ENCODE data around the gene LAMTOR1.

LAMTOR1 gene

DNA sequence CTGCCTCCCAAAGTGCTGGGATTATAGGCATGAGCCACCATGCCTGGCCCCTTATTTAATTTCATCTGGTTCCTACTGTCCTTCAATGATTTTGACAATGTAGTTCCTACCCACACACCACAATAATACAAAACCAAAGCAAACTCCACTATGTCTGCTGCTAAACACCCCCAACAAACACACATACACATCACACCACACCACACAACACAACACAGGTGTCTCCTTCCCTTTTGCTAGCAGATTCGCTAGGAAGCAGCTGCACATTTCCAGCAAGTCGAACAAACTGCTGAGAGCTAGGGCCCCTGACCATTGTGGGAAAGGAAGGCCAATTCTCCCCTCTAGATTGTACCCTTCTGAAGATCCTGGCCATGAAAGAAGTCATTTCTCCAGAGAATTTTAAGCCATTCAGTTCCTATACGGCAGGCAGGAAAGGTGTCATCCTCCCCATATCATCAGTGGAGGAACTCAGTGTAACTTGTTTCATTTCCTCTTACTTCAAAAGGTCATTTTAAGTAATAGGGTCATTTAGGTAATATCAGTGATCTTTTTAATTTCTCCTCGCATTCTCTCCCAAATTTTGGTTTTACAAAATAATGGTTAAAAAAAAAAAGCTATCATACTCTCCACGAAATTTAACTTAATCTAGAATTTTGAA is 41.2 kb downstream of the LAMTOR1 start:
- Mint-ChIP-seq H3K4me1 (ENCODE audit: low read depth) (peaks cover 7% of the 10 kb centered on the region), H3K4me3 (no peak overlapping the region), H3K27ac (no peak overlapping the region), H3K36me3 (ENCODE audit: low read depth) (peaks cover 18% of the 10 kb centered on the region), H3K27me3 (ENCODE audit: low read depth) (no peaks in the 10 kb centered on the region), H3K9me3 (no peaks in the 10 kb centered on the region)

DNA sequence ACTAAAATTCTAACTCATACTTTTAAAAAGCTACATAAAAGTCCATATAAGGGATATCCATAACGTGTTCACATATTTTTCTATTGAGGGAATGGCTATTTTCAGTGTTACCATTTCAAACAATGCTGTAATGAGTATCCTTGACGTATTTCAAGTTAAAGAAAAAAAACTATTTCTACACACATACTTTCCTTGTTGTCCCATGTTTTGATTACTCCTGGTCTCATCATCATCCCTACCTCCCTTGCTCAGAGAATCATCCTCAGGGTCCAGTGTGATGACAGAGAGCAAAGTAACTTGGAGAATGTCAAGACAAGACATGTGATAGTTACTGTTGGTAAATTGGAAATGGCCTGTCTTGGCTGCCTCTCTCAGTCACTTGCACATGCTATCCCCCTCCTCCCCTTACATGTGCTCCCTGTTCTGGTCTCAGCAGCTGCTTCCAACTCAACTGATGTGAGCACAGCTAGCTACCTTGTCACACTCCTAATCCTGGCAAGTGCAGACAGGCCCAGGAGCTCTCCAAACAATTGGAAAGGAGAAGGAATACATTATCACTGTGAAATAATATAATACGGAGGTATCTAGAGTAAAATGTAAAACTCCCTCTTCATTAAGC is 44.6 kb downstream of the LAMTOR1 start:
- Mint-ChIP-seq H3K27me3 (ENCODE audit: low read depth) (no peaks in the 10 kb centered on the region), H3K27ac (no peak overlapping the region), H3K9me3 (no peaks in the 10 kb centered on the region), H3K4me1 (ENCODE audit: low read depth) (peaks cover 14% of the 10 kb centered on the region), H3K36me3 (ENCODE audit: low read depth) (peaks cover 10% of the 10 kb centered on the region), H3K4me3 (no peak overlapping the region)

DNA sequence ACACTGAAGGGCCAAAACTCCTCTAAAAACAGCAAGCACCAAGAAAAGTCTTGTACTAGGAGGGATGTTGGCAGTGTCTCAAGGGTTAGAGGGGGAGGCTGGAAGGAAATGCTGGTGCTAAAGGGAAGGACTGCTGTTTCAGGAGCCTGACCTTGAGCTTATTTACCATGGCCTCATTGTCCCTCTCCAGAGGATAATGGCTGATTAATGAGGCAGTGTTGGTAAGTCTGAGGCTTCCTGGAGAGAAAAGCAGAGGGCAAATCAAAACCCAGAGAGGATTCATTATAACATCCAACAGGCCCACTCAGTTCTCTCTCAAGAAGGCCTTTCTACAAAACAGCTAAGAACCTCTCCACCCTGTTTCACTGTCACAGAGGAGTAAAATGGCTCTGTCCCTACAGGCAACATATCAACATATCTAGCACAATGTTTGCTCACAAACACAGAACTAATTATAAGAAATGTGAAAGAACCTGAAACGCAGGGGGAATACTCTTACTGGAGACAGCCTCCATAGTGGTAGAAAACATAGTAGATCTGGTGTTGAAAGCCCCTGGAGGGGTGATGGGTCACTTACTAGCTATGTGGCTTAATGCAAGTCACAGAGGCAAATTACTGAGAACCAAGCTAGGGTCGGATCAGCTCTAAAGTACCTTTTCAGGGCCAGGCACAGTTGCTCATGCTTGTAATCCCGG is 54.2 kb downstream of the LAMTOR1 start:
- peaks cover 2% of the 10 kb centered on the region for H3K4me1 Mint-ChIP-seq (ENCODE audit: low read depth)
- H3K36me3 Mint-ChIP-seq (ENCODE audit: low read depth): peaks cover 10% of the 10 kb centered on the region
- no peaks in the 10 kb centered on the region for H3K9me3 Mint-ChIP-seq
- no peak overlapping the region for H3K27ac Mint-ChIP-seq
- H3K4me3 Mint-ChIP-seq: no peak overlapping the region
- H3K27me3 Mint-ChIP-seq (ENCODE audit: low read depth): no peaks in the 10 kb centered on the region
